Loucy (cell line): ENCODE data around the gene DAGLA.
A peak's percentile ranks its signal among the peaks of the same experiment; 100 is the strongest.

Experiments
- H2AFZ ChIP-seq: fragments of 200-600 bp; sonication (generic); 2 replicates; pipeline ENCODE4 v1.6.0; 2016; ENCODE audit warnings: antibody characterized with exemption, mild to moderate bottlenecking, low read length, moderate library complexity
- H3F3A ChIP-seq: fragments of 200-600 bp; 2 replicates; pipeline ENCODE4 v1.6.0; 2016; ENCODE audit warnings: antibody characterized with exemption, low read depth, mild to moderate bottlenecking
- H3K27me3 ChIP-seq: fragments of 200-600 bp; sonication (generic); 2 replicates; pipeline ENCODE4 v1.6.1; 2014; ENCODE audit warnings: low read length, mild to moderate bottlenecking; ENCODE audit not compliant: insufficient read depth, poor library complexity, severe bottlenecking
- H3K36me3 ChIP-seq: fragments of 200-600 bp; sonication (generic); 2 replicates; pipeline ENCODE4 v1.6.1; 2016; ENCODE audit warnings: low read length; ENCODE audit not compliant: insufficient read depth
- H3K4me1 ChIP-seq: fragments of 200-600 bp; sonication (generic); 2 replicates; pipeline ENCODE4 v1.5.1; 2014; ENCODE audit warnings: low read length, mild to moderate bottlenecking; ENCODE audit not compliant: insufficient read depth, poor library complexity, severe bottlenecking
- H3K4me2 ChIP-seq: fragments of 200-600 bp; sonication (generic); 2 replicates; pipeline ENCODE4 v1.6.0; 2014; ENCODE audit warnings: antibody characterized with exemption, low read length, low read depth, mild to moderate bottlenecking; ENCODE audit not compliant: poor library complexity, severe bottlenecking
- H3K4me3 ChIP-seq: fragments of 200-600 bp; sonication (generic); 2 replicates; pipeline ENCODE4 v1.5.1; 2014; ENCODE audit warnings: low read length, mild to moderate bottlenecking, mixed read lengths; ENCODE audit not compliant: poor library complexity, severe bottlenecking
- H3K79me2 ChIP-seq: fragments of 200-600 bp; sonication (generic); 2 replicates; pipeline ENCODE4 v1.6.1; 2014; ENCODE audit warnings: low read length; ENCODE audit not compliant: insufficient read depth
- H3K9ac ChIP-seq: fragments of 200-600 bp; sonication (generic); 2 replicates; pipeline ENCODE4 v1.6.0; 2014; ENCODE audit warnings: mild to moderate bottlenecking, low read depth, low read length, moderate library complexity; ENCODE audit not compliant: poor library complexity, severe bottlenecking
- H3K9me2 ChIP-seq: fragments of 200-600 bp; sonication (generic); replicated peaks from 2 replicates; pipeline ENCODE4 v1.6.1; 2016; ENCODE audit warnings: low read depth, low read length, mixed read lengths
- H3K9me3 ChIP-seq: fragments of 200-600 bp; sonication (generic); 2 replicates; pipeline ENCODE4 v1.6.1; 2014; ENCODE audit warnings: mild to moderate bottlenecking, antibody characterized with exemption, low read length, low read depth; ENCODE audit not compliant: insufficient read depth
- H4K20me1 ChIP-seq: fragments of 200-600 bp; sonication (generic); 2 replicates; pipeline ENCODE4 v1.6.0; 2014; ENCODE audit warnings: antibody characterized with exemption, low read length, mild to moderate bottlenecking; ENCODE audit not compliant: insufficient read depth, poor library complexity, severe bottlenecking
- EZH2phosphoT487 ChIP-seq: fragments of 200-600 bp; IDR thresholded peaks from 2 replicates; pipeline ENCODE4 v1.6.1; 2018; ENCODE audit warnings: antibody characterized with exemption, mild to moderate bottlenecking, moderate library complexity, borderline replicate concordance
- TF ChIP-seq, protein P1 (sequence below): fragments of 200-600 bp; sonication (generic); conservative IDR thresholded peaks from 2 replicates; pipeline ENCODE4 v1.5.1; 2014; ENCODE audit warnings: mild to moderate bottlenecking, antibody characterized with exemption, low read length

DAGLA gene

DNA sequence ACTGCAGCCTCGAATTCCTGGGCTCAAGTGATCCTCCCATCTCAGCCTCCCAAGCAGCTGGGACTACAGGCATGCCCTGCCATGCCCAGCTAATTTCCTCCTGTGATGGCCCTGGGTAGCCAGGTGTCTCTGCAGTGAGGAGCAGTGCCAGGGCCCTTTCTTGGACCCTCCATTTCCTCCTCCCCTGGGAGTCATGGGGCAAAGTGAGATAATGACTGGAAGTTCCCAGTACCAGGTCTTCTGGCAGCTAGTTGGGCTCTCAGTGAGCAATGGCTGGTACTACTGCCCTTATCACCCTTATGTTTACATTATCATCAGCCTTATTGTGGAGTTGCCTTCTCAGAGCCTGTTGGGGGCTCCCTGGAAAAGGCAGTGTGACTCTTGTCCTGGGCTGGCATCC, 17.6 kb downstream of the DAGLA start:
- peak overlapping the region; percentile 67 for H3K9ac ChIP-seq
- no peak for TF ChIP-seq EZH2phosphoT487
- TF ChIP-seq, protein P1, sequence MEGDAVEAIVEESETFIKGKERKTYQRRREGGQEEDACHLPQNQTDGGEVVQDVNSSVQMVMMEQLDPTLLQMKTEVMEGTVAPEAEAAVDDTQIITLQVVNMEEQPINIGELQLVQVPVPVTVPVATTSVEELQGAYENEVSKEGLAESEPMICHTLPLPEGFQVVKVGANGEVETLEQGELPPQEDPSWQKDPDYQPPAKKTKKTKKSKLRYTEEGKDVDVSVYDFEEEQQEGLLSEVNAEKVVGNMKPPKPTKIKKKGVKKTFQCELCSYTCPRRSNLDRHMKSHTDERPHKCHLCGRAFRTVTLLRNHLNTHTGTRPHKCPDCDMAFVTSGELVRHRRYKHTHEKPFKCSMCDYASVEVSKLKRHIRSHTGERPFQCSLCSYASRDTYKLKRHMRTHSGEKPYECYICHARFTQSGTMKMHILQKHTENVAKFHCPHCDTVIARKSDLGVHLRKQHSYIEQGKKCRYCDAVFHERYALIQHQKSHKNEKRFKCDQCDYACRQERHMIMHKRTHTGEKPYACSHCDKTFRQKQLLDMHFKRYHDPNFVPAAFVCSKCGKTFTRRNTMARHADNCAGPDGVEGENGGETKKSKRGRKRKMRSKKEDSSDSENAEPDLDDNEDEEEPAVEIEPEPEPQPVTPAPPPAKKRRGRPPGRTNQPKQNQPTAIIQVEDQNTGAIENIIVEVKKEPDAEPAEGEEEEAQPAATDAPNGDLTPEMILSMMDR, result no peak
- H4K20me1 ChIP-seq, result no peaks in the 10 kb centered on the region
- no peaks in the 10 kb centered on the region for H3K79me2 ChIP-seq
- no peak overlapping the region for H2AFZ ChIP-seq
- peaks cover 23% of the 10 kb centered on the region for H3K4me1 ChIP-seq
- H3K36me3 ChIP-seq, result no peaks in the 10 kb centered on the region
- H3K9me3 ChIP-seq, result no peaks in the 10 kb centered on the region
- H3K9me2 ChIP-seq, result no peaks in the 10 kb centered on the region
- H3K4me3 ChIP-seq, result no peak overlapping the region
- H3K4me2 ChIP-seq, result peak overlapping the region; percentile 32
- H3F3A ChIP-seq, result no peaks in the 10 kb centered on the region
- H3K27me3 ChIP-seq, result no peaks in the 10 kb centered on the region

- Histone ChIP-seq H3K9ac (peak overlapping the region; percentile 67), H3F3A (no peaks in the 10 kb centered on the region), H2AFZ (no peak overlapping the region), H3K36me3 (no peaks in the 10 kb centered on the region), H3K79me2 (no peaks in the 10 kb centered on the region), H3K4me1 (peaks cover 26% of the 10 kb centered on the region), H3K4me3 (no peak overlapping the region), H3K27me3 (no peaks in the 10 kb centered on the region), H3K4me2 (peak overlapping the region; percentile 32), H3K9me2 (no peaks in the 10 kb centered on the region), H3K9me3 (no peaks in the 10 kb centered on the region), H4K20me1 (no peaks in the 10 kb centered on the region)
- no peak for TF ChIP-seq EZH2phosphoT487
- TF ChIP-seq, protein P1, result no peak
Measured at GRCh38 chr11:61698173-61698948, 18.2 kb downstream of the DAGLA start.

GRCh38 chr11:61699737-61700160, 19.6 kb downstream of the DAGLA start:
- TF ChIP-seq, protein P1, result no peak
- TF ChIP-seq EZH2phosphoT487, result no peak
- H3K4me2 ChIP-seq, result no peak overlapping the region
- no peaks in the 10 kb centered on the region for H3K79me2 ChIP-seq
- H3K36me3 ChIP-seq, result no peaks in the 10 kb centered on the region
- no peaks in the 10 kb centered on the region for H3K9me3 ChIP-seq
- H3F3A ChIP-seq, result no peaks in the 10 kb centered on the region
- H3K27me3 ChIP-seq, result no peaks in the 10 kb centered on the region
- H3K4me1 ChIP-seq, result peaks cover 26% of the 10 kb centered on the region
- no peaks in the 10 kb centered on the region for H3K9me2 ChIP-seq
- H3K9ac ChIP-seq, result no peak overlapping the region
- no peaks in the 10 kb centered on the region for H4K20me1 ChIP-seq
- no peak overlapping the region for H2AFZ ChIP-seq
- no peak overlapping the region for H3K4me3 ChIP-seq
